HFFc6 (cell line): Measurements from ENCODE around the gene CCKAR. TPM values are rescaled to one million over a fixed set of nuclear protein-coding genes. Genes with fewer than 3 reads are reported as not detected.

Experiments used
- DNase-seq: peaks from one replicate; pipeline ENCODE4 v3.0.0-alpha.2; 2018
- H3K27ac Mint-ChIP-seq: 2 replicates; pipeline ENCODE4 v1.8.0; 2020; ENCODE audit warnings: mild to moderate bottlenecking, mixed read lengths
- H3K27me3 Mint-ChIP-seq: 2 replicates; pipeline ENCODE4 v1.8.0; 2021; ENCODE audit warnings: mild to moderate bottlenecking, moderate library complexity, mixed read lengths; ENCODE audit not compliant: insufficient read depth
- H3K36me3 Mint-ChIP-seq: 2 replicates; pipeline ENCODE4 v1.8.0; 2021; ENCODE audit warnings: low read depth, mixed read lengths
- H3K4me1 Mint-ChIP-seq: 2 replicates; pipeline ENCODE4 v1.8.0; 2020; ENCODE audit warnings: low read depth, mixed read lengths
- H3K4me3 Mint-ChIP-seq: 2 replicates; pipeline ENCODE4 v1.8.0; 2020; ENCODE audit warnings: mild to moderate bottlenecking, moderate library complexity, mixed read lengths
- H3K9me3 Mint-ChIP-seq: 2 replicates; pipeline ENCODE4 v1.8.0; 2020; ENCODE audit warnings: mild to moderate bottlenecking, mixed read lengths
- CTCF ChIP-seq: fragments of 200-600 bp; sonication (generic); IDR thresholded peaks from 2 replicates; pipeline ENCODE4 v1.5.0; 2021; ENCODE audit warnings: antibody characterized with exemption, mild to moderate bottlenecking
- total RNA-seq, 6 experiments: library from RNA; stranded (reverse); fragmentation: NEBNext Ultra II Directional; extraction: Animal tissue kit (Norgen Biotek cat#: 25700); gene quantifications; 2 replicates in 1 of 6; 3 replicates in 5 of 6; pipeline ENCODE4 v1.2.3, GENCODE V29; 2021

CCKAR gene
- total RNA-seq, 6 experiments from 2014 or later, result not detected

- DNase-seq, result no peak
- Mint-ChIP-seq H3K9me3 (no peaks in the 10 kb centered on the region; the same call in 1 of the 2 replicates), H3K27me3 (peaks cover 21% of the 10 kb centered on the region), H3K36me3 (no peaks in the 10 kb centered on the region), H3K27ac (no peak overlapping the region; the same call in 1 of the 2 replicates), H3K4me3 (no peak overlapping the region), H3K4me1 (peaks cover 11% of the 10 kb centered on the region)
- no peak for TF ChIP-seq CTCF
These were observed 39.9 kb downstream of the CCKAR start for GRCh38 chr4:26450418-26450817.

- DNase-seq, result no peak
- Mint-ChIP-seq H3K36me3 (peaks cover 21% of the 10 kb centered on the region; the same call in 1 of the 2 replicates), H3K27me3 (peaks cover 22% of the 10 kb centered on the region), H3K27ac (no peak overlapping the region), H3K4me3 (no peak overlapping the region), H3K9me3 (no peaks in the 10 kb centered on the region), H3K4me1 (peaks cover 10% of the 10 kb centered on the region)
- no peak for TF ChIP-seq CTCF
These were observed 42.9 kb downstream of the CCKAR start for GRCh38 chr4:26447378-26447777.

- no peaks in the 10 kb centered on the region for H3K9me3 Mint-ChIP-seq
- peaks cover 21% of the 10 kb centered on the region; the same call in 1 of the 2 replicates for H3K36me3 Mint-ChIP-seq
- no peak overlapping the region for H3K27ac Mint-ChIP-seq
- no peak for DNase-seq
- H3K4me3 Mint-ChIP-seq, result no peak overlapping the region
- peaks cover 8% of the 10 kb centered on the region; the same call in 1 of the 2 replicates for H3K4me1 Mint-ChIP-seq
- H3K27me3 Mint-ChIP-seq, result peaks cover 5% of the 10 kb centered on the region
- TF ChIP-seq CTCF, result no peak
These were observed 48.5 kb downstream of the CCKAR start for GRCh38 chr4:26441771-26442170.

- Mint-ChIP-seq H3K9me3 (no peaks in the 10 kb centered on the region), H3K36me3 (peaks cover 21% of the 10 kb centered on the region; the same call in 1 of the 2 replicates), H3K4me1 (peaks cover 8% of the 10 kb centered on the region; the same call in 1 of the 2 replicates), H3K27ac (no peak overlapping the region), H3K4me3 (no peak overlapping the region), H3K27me3 (peaks cover 5% of the 10 kb centered on the region)
- no peak for TF ChIP-seq CTCF
- DNase-seq, result no peak
These were observed 49.2 kb downstream of the CCKAR start for GRCh38 chr4:26441102-26441501.

GRCh38 chr4:26434030-26434639, 56.1 kb downstream of the CCKAR start:
- DNase-seq, result no peak
- H3K9me3 Mint-ChIP-seq, result no peaks in the 10 kb centered on the region
- no peak for TF ChIP-seq CTCF
- 0 out of 2 replicates have a peak, but pooled peaks cover 5% of the 10 kb centered on the region for H3K36me3 Mint-ChIP-seq
- H3K4me3 Mint-ChIP-seq, result no peak overlapping the region
- peaks cover 19% of the 10 kb centered on the region for H3K4me1 Mint-ChIP-seq
- no peaks in the 10 kb centered on the region; the same call in 1 of the 2 replicates for H3K27me3 Mint-ChIP-seq
- peak overlapping the region; percentile 52 for H3K27ac Mint-ChIP-seq
